ENCODE measurements around the gene SLC25A33.

- TF ChIP-seq TAF1 (IDR thresholded peaks at IDR 0.05; ENCODE audit: borderline replicate concordance, low read depth, low read length) (no peak), POLR2AphosphoS5 (IDR thresholded peaks at IDR 0.05; ENCODE audit: low read depth, low read length) (no peak), POLR2A (IDR thresholded peaks at IDR 0.05; ENCODE audit: low read depth, low read length) (no peak)
These were observed 19.1 kb downstream of the SLC25A33 start for GRCh38 chr1:9558271-9558945.
